Measurements from ENCODE around the gene RPS6KB2. TPM values are rescaled to one million over a fixed set of nuclear protein-coding genes. Genes with fewer than 3 reads are reported as not detected.

Gene RPS6KB2
- total RNA-seq, 4 donors from 2014 or later = 27.4 to 45.0 (median 30.7) TPM

GRCh38 chr11:67384851-67385366 is 43.4 kb upstream of the RPS6KB2 start:
- ATAC-seq (ENCODE audit: low FRiP score) = peak; percentile 52
- no peak for DNase-seq (ENCODE audit: low spot score)
- TF ChIP-seq, protein P1, sequence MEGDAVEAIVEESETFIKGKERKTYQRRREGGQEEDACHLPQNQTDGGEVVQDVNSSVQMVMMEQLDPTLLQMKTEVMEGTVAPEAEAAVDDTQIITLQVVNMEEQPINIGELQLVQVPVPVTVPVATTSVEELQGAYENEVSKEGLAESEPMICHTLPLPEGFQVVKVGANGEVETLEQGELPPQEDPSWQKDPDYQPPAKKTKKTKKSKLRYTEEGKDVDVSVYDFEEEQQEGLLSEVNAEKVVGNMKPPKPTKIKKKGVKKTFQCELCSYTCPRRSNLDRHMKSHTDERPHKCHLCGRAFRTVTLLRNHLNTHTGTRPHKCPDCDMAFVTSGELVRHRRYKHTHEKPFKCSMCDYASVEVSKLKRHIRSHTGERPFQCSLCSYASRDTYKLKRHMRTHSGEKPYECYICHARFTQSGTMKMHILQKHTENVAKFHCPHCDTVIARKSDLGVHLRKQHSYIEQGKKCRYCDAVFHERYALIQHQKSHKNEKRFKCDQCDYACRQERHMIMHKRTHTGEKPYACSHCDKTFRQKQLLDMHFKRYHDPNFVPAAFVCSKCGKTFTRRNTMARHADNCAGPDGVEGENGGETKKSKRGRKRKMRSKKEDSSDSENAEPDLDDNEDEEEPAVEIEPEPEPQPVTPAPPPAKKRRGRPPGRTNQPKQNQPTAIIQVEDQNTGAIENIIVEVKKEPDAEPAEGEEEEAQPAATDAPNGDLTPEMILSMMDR (IDR thresholded peaks at IDR 0.05) = no peak

- no peak for ATAC-seq (ENCODE audit: low FRiP score)
- DNase-seq (ENCODE audit: low spot score) = no peak
- TF ChIP-seq, protein P1 (IDR thresholded peaks at IDR 0.05) = no peak
Observed at GRCh38 chr11:67387069-67387468, 41.2 kb upstream of the RPS6KB2 start.

- DNase-seq (ENCODE audit: low spot score) = no peak
- no peak for ATAC-seq (ENCODE audit: low FRiP score)
- TF ChIP-seq, protein P1 (IDR thresholded peaks at IDR 0.05) = no peak
Observed at GRCh38 chr11:67387518-67387917, 40.8 kb upstream of the RPS6KB2 start.

DNA sequence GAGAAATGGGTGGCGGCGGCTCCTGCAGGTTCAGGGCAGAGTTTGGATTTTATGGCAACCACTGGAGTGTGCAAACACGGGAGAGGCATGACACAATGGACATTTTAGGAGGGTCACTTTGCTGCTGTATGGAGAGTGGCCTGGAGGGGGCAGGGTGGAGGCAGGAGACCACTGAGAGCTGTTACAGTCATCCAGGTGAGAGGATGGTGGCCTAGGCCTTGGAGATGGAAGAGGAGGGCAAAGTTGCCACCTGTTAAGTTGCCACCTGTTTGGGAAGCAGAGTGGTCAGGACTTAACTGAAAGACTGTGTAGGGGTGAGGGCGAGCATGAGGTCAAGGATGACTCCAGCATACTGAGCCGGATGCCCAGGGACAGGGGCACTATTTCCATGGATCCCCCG is 38.8 kb upstream of the RPS6KB2 start:
- ATAC-seq (ENCODE audit: low FRiP score) (no peak), DNase-seq (ENCODE audit: low spot score) (no peak)

GRCh38 chr11:67390947-67391303 is 37.4 kb upstream of the RPS6KB2 start:
- TF ChIP-seq, protein P1 (IDR thresholded peaks at IDR 0.05) = no peak
- ATAC-seq (ENCODE audit: low FRiP score) (no peak), DNase-seq (ENCODE audit: low spot score) (no peak)

More for the DNA sequence above, 38.8 kb upstream of the RPS6KB2 start:
- TF ChIP-seq, protein P1 (IDR thresholded peaks at IDR 0.05) = no peak

DNA sequence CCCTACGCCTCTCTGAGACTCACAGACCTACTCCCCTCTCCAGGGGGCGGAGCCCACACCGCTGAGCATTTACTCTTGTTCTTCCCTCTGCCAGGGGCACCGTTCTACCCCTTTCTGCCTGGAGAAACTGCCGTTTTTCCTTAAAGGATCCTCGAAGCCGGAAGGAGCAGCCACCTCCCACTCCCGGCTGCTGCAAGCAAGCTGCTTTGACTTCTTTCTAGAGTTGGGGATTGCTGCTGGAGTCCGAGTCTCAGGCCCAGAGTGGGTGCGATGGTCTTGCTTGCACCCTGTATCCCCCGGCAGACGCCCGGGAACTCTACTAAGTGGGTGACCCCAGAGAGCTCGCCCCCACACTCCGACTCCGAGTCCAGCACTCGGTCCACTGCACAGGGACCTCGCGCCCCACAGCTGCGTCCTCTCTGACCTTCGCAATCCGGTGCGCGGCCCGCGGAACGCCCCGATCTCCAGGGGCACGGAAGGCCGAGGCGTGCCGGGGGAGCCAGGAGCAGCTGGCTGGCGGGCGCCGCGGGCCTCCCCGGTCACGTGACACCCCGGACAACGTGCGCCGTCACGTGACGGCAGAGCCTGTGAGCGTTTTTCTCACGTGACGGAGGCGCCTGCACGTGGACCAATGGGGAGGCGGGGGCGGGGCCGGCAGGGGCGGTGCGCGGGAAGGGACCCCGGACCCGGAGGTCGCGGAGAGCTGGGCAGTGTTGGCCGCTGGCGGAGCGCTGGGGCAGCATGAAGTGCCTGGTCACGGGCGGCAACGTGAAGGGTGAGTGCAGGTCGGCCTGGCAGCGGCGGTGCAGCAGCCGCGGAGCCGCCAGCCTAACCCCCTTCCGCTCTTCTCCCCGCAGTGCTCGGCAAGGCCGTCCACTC is 36.8 kb upstream of the RPS6KB2 start, which contains the start of gene RAD9A:
TSS of gene RAD9A (plus strand) at position 683 of the 879 bp plus-strand sequence. CDS start at position 742, 59 bp downstream.
- ATAC-seq (ENCODE audit: low FRiP score) (peak; percentile 70), DNase-seq (ENCODE audit: low spot score) (peak; percentile 95)

More for the DNA sequence above, 36.8 kb upstream of the RPS6KB2 start, which contains the start of gene RAD9A:
- TF ChIP-seq, protein P1 (IDR thresholded peaks at IDR 0.05) = no peak
